ENCODE results near the gene TMC1.

Gene TMC1

GRCh38 chr9:72680593-72681282 lies 159.3 kb downstream of the TMC1 start:
- no peak overlapping the region for H3K4me3 Mint-ChIP-seq
- no peaks in the 10 kb centered on the region for H3K9me3 Mint-ChIP-seq
- DNase-seq = no peak
- H3K27me3 Mint-ChIP-seq = peaks cover 5 to 8% of the 10 kb centered on the region in 2 donors
- no peak overlapping the region for H3K27ac Mint-ChIP-seq
- ATAC-seq (replicated peaks) = no peak
- no peaks in the 10 kb centered on the region for H3K36me3 Mint-ChIP-seq
- no peaks in the 10 kb centered on the region for H3K4me1 Mint-ChIP-seq

- no peaks in the 10 kb centered on the region for H3K9me3 Mint-ChIP-seq
- H3K27ac Mint-ChIP-seq = no peak overlapping the region
- peaks cover 5 to 8% of the 10 kb centered on the region in 2 donors for H3K27me3 Mint-ChIP-seq
- H3K36me3 Mint-ChIP-seq = no peaks in the 10 kb centered on the region
- H3K4me1 Mint-ChIP-seq = no peaks in the 10 kb centered on the region
- no peak for DNase-seq
- no peak for ATAC-seq (replicated peaks)
- no peak overlapping the region for H3K4me3 Mint-ChIP-seq
These were observed 159.8 kb downstream of the TMC1 start for GRCh38 chr9:72681283-72681630.

GRCh38 chr9:72684615-72685014 lies 163.2 kb downstream of the TMC1 start:
- no peaks in the 10 kb centered on the region for H3K9me3 Mint-ChIP-seq
- H3K4me1 Mint-ChIP-seq = no peaks in the 10 kb centered on the region
- DNase-seq (no peak), ATAC-seq (replicated peaks) (no peak)
- peaks cover 8 to 10% of the 10 kb centered on the region in 2 donors for H3K27me3 Mint-ChIP-seq
- no peak overlapping the region for H3K4me3 Mint-ChIP-seq
- H3K27ac Mint-ChIP-seq = no peak overlapping the region
- no peaks in the 10 kb centered on the region for H3K36me3 Mint-ChIP-seq

GRCh38 chr9:72685911-72686310 lies 164.5 kb downstream of the TMC1 start:
- DNase-seq (no peak), ATAC-seq (replicated peaks) (no peak)
- H3K27ac Mint-ChIP-seq = no peak overlapping the region
- peaks cover 0 to 1% of the 10 kb centered on the region in 2 donors for H3K9me3 Mint-ChIP-seq
- no peaks in the 10 kb centered on the region for H3K4me1 Mint-ChIP-seq
- H3K36me3 Mint-ChIP-seq = no peaks in the 10 kb centered on the region
- peaks cover 5 to 8% of the 10 kb centered on the region in 2 donors for H3K27me3 Mint-ChIP-seq
- no peak overlapping the region for H3K4me3 Mint-ChIP-seq

- peaks cover 5 to 8% of the 10 kb centered on the region in 2 donors for H3K27me3 Mint-ChIP-seq
- no peaks in the 10 kb centered on the region for H3K36me3 Mint-ChIP-seq
- ATAC-seq (replicated peaks) = no peak
- peaks cover 0 to 2% of the 10 kb centered on the region in 2 donors for H3K9me3 Mint-ChIP-seq
- H3K27ac Mint-ChIP-seq = no peak overlapping the region
- no peak for DNase-seq
- H3K4me1 Mint-ChIP-seq = no peaks in the 10 kb centered on the region
- H3K4me3 Mint-ChIP-seq = no peak overlapping the region
These were observed 165.9 kb downstream of the TMC1 start for GRCh38 chr9:72687331-72687730.

GRCh38 chr9:72691671-72692070 lies 170.3 kb downstream of the TMC1 start:
- DNase-seq = no peak

GRCh38 chr9:72695365-72695764 lies 174.0 kb downstream of the TMC1 start:
- DNase-seq = no peak
- Mint-ChIP-seq H3K4me1 (no peaks in the 10 kb centered on the region), H3K27me3 (peaks cover 0 to 4% of the 10 kb centered on the region in 2 donors), H3K4me3 (no peak overlapping the region), H3K9me3 (peaks cover 0 to 2% of the 10 kb centered on the region in 2 donors), H3K27ac (no peak overlapping the region), H3K36me3 (no peaks in the 10 kb centered on the region)
- ATAC-seq (replicated peaks) = no peak

More at GRCh38 chr9:72691671-72692070, 170.3 kb downstream of the TMC1 start:
- Mint-ChIP-seq H3K4me3 (no peak overlapping the region), H3K9me3 (peaks cover 0 to 2% of the 10 kb centered on the region in 2 donors), H3K4me1 (no peaks in the 10 kb centered on the region), H3K36me3 (no peaks in the 10 kb centered on the region), H3K27me3 (peaks cover 0 to 5% of the 10 kb centered on the region in 2 donors), H3K27ac (no peak overlapping the region)
- no peak for ATAC-seq (replicated peaks)

GRCh38 chr9:72696511-72696910 lies 175.1 kb downstream of the TMC1 start:
- ATAC-seq (replicated peaks) (no peak), DNase-seq (no peak)
- Mint-ChIP-seq H3K4me1 (no peaks in the 10 kb centered on the region), H3K9me3 (no peaks in the 10 kb centered on the region), H3K27ac (no peak overlapping the region), H3K36me3 (no peaks in the 10 kb centered on the region), H3K27me3 (peaks cover 0 to 4% of the 10 kb centered on the region in 2 donors), H3K4me3 (no peak overlapping the region)

- no peak for DNase-seq
- no peak overlapping the region for H3K4me3 Mint-ChIP-seq
- no peaks in the 10 kb centered on the region for H3K4me1 Mint-ChIP-seq
- no peak for ATAC-seq (replicated peaks)
- no peaks in the 10 kb centered on the region for H3K36me3 Mint-ChIP-seq
- no peaks in the 10 kb centered on the region for H3K9me3 Mint-ChIP-seq
- peaks cover 0 to 4% of the 10 kb centered on the region in 2 donors for H3K27me3 Mint-ChIP-seq
- H3K27ac Mint-ChIP-seq = no peak overlapping the region
These were observed 180.1 kb downstream of the TMC1 start for GRCh38 chr9:72701510-72701909.

GRCh38 chr9:72703574-72703973 lies 182.2 kb downstream of the TMC1 start:
- H3K4me1 Mint-ChIP-seq = no peaks in the 10 kb centered on the region
- H3K27me3 Mint-ChIP-seq = peaks cover 0 to 3% of the 10 kb centered on the region in 2 donors
- no peak for ATAC-seq (replicated peaks)
- H3K9me3 Mint-ChIP-seq = peaks cover 0 to under 1% of the 10 kb centered on the region in 2 donors
- no peak for DNase-seq
- H3K4me3 Mint-ChIP-seq = no peak overlapping the region
- no peak overlapping the region for H3K27ac Mint-ChIP-seq
- no peaks in the 10 kb centered on the region for H3K36me3 Mint-ChIP-seq

- Mint-ChIP-seq H3K27me3 (no peaks in the 10 kb centered on the region), H3K4me1 (no peaks in the 10 kb centered on the region), H3K36me3 (no peaks in the 10 kb centered on the region), H3K4me3 (no peak overlapping the region), H3K27ac (no peak overlapping the region), H3K9me3 (peaks cover 0 to 4% of the 10 kb centered on the region in 2 donors)
- ATAC-seq (replicated peaks) (no peak), DNase-seq (no peak)
These were observed 183.4 kb downstream of the TMC1 start for GRCh38 chr9:72704688-72705375.

- Mint-ChIP-seq H3K36me3 (no peaks in the 10 kb centered on the region), H3K27ac (no peak overlapping the region), H3K27me3 (peaks cover 9 to 17% of the 10 kb centered on the region in 2 donors), H3K4me3 (no peak overlapping the region), H3K4me1 (no peaks in the 10 kb centered on the region), H3K9me3 (peaks cover 3 to 4% of the 10 kb centered on the region in 2 donors)
- no peak for DNase-seq
- ATAC-seq (replicated peaks) = no peak
These were observed 197.1 kb downstream of the TMC1 start for GRCh38 chr9:72718503-72718902.

GRCh38 chr9:72721067-72721466 lies 199.7 kb downstream of the TMC1 start:
- Mint-ChIP-seq H3K27ac (no peak overlapping the region), H3K4me1 (no peaks in the 10 kb centered on the region), H3K36me3 (no peaks in the 10 kb centered on the region), H3K4me3 (no peak overlapping the region), H3K27me3 (peaks cover 6 to 9% of the 10 kb centered on the region in 2 donors), H3K9me3 (peaks cover 2 to 3% of the 10 kb centered on the region in 2 donors)
- no peak for DNase-seq
- no peak for ATAC-seq (replicated peaks)

- H3K9me3 Mint-ChIP-seq = no peaks in the 10 kb centered on the region
- no peaks in the 10 kb centered on the region for H3K27me3 Mint-ChIP-seq
- ATAC-seq (replicated peaks) (no peak), DNase-seq (no peak)
- H3K27ac Mint-ChIP-seq = no peak overlapping the region
- no peak overlapping the region for H3K4me3 Mint-ChIP-seq
- no peaks in the 10 kb centered on the region for H3K4me1 Mint-ChIP-seq
- no peaks in the 10 kb centered on the region for H3K36me3 Mint-ChIP-seq
These were observed 205.5 kb downstream of the TMC1 start for GRCh38 chr9:72726947-72727346.

Data from stimulated activated naive B cell treated with anti-CD40 and anti-IgM and Interleukin-4, amounts not matched to agents 10 μg/mL and 1 μg/mL and 100 μg/mL, for 72 hours (primary cell).